HG03280 (cell line): ENCODE data around the gene SLC38A10.
A peak's percentile ranks its signal among the peaks of the same experiment; 100 is the strongest.

Experiments
- ATAC-seq: cut with Tn5 transposase; IDR thresholded peaks from one replicate; pipeline ENCODE4 v1.9.1; 2021; ENCODE audit warnings: mild to moderate bottlenecking, moderate library complexity; ENCODE audit not compliant: unreplicated experiment

Gene SLC38A10

DNA sequence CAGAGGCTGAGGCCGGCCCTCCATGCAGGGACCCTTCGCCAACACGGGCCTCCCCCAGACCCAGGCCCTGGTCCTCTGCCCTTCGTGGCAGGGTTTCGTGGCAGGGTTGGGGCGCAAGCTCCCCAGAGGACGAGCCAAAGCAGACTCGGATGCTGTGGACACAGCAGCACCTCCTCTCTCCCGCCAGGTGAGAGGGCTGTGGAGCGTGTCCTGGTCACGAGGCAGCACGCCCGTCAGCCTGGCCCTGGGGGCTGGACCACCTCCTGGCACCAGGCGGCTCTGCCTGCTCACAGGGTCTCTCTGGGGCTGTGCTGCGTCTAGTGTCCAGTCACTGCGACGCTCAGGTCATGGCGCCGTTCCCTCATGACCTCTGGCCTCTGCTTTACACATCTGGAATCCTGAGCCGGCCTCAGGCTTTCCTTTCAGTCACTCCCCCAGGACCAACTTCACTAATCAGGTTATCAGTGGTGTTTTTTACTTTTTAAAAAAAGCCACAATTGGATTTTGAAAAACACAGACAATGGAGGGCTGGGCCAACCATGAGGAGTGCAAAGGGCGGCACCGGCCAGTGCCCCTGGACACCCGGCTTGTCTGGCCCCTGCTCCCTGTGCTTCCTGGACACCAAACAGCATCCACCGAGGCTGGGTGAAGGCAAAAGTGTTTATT lies 50.6 kb downstream of the SLC38A10 start:
- ATAC-seq: no peak

DNA sequence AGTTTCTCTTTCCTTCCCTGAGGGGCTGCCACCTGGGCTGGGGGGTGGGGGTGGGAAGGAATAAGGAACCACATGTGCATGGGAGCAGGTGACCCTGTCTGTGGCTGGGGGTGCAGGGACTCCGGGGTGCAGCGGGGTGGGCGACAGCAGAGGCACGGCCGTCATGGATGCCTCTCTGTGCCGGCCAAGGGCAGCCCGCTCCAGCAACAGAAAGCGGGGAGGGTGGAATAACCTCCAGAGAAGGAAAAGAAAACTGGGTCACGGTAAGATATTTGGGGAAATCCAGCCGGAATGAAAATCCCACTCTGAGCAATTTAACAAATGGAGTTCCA lies 51.8 kb downstream of the SLC38A10 start:
- ATAC-seq: no peak

DNA sequence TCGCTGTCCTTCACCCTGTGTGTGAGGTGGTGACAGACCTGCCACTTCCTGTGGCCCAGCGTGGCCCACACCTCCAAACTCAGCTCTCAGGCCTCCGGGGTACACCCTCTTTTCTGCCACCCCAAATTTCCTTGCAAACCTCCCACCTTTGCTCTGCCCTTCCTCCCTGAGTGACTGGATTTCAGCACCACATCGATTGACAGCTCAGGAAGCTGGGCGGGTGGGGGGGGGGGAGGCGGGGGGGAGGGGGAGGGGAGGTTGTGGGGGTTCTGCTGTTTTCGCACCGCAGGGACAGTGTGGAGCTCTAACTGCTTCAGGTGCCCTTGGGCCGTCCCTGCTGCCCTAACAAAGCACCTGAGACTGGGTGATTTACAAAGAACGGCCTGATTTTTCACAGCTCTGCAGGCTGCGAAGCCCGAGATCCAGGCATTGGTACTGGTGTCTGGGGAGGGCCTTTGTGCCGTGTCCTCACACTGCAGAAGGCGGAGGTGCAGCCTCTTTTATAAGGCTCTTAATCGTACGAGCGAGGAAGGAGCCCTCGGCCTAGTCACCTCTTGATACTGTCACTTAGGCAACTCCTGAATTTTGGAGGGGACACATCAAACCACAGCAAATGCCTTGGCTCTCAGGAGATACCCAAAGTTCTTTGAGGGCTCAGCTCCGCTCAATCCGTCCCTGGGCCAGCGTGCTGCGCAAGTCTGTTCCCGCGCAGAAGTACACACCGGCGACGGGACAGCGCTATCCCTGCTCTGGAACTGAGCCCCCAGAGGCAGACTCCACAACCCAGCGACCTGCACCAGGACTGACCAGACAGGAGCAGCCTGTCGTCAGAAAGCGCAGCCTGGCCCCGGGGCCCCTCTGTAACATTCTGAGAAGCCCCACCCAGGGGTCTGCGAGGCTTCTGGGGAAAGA lies 52.4 kb downstream of the SLC38A10 start:
- ATAC-seq: no peak

DNA sequence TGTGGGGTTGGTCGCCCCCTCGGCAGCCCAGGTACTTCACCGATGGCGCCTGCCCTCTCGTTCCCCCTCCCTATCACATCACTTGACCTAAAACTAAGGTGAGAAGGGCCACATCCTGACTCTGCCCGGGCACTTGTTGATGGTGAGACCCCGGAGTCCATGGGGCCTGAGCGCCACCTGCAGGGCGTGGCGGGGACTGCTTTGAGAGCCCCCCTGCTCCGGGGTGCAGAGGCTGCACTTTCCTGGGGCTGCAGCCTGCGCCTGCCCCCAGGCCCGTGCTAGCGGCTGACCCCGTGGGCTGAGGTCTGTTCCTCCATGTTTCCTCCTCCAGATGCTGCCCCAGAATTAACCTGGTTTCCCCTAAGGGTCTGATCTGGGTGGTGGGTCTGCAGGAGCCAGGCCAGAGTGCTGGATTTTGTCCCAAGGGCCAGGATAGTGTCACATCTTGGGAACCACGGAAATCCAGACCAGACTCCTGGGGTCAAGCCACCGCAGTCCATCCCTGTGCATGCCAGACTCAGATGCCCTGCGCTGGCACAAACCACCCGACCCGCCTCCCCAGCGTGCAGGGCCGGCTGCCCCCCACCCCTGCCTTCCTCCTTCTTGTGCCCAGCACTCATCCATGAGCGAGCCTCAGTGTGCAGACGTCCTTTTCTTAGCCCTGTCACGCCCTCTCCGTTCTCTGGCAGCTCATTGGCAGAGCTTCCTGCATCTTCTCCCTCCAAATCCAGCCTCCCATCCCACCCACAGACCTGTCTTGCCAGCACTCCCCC lies 53.3 kb downstream of the SLC38A10 start:
- no peak for ATAC-seq

DNA sequence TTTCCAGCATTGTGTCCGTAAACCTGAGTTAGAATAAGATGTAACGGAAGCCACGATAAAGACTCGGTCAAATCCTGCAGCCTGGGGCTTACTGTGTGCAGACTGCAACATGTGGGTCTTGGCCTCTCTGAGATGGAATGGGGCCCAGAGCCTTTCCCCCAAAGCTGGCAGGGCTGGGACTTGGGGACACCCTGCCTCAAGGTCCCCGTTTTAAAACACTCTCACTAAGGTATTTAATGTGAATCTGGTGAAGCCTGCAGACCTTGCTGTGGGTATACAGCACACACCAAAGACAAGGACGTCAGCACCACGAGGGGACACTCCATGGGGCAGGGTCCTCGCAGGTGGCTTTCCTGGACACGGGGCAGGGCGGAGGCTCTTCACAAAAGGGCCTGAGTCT lies 53.9 kb downstream of the SLC38A10 start:
- ATAC-seq: no peak

DNA sequence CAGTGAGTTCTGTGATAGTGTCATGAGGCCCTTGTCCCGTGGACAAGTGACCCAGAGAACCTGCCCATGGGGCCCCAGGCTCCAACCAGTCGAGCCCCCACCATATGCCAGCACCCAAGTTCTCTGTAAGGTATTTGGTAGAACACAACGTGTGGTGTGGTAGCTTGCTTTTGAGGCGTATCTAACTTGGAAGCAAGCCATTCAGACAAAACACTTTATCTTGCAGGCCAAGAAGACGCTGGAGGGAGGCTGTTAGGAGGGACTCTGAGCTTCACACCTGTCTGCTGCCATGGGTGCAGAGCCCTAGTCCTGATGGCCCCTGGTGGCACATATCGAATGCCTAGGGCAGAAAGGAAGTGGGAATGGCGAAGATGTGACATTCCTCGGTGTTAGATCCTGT lies 54.3 kb downstream of the SLC38A10 start:
- ATAC-seq: no peak

DNA sequence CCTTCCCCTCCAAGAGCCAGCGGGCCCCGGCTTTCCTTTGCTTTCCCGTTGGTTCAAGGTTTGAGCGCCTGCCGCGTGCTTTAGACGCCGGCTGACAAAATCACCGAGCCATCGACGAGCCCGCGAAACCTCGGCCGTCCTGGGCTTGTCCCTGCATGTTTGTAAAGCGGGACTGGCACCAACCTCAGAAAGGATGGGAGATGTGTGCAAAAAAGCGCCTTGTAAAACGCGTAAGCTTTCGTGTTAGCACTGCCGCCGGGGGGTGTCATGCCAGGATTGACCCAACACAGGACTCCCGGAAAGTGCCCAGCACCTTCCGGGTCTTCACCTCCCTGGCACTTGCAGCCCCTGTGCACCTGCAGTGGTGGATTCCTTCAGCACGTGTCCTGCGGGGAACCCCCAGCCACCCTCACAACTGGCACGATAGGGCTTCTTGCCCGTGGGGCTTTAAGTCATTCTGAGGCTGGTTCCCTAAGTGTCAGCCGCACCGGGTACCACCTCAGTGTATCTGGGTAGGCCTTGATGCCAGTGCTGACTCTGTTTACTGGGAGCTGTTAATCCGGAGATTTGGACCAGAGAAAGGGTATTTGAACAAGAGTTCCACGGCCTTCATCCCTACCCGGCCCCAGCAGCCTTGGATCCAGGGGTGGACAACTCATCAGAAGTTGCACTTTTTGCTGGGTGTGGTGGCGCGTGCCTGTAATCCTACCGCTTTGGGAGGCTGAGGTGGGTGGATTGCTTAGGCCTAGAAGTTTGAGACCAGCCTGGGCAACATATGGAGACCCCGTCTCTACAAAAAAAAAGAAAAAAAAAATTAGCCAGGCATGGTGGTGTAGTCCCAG lies 55.2 kb downstream of the SLC38A10 start:
- ATAC-seq: no peak

DNA sequence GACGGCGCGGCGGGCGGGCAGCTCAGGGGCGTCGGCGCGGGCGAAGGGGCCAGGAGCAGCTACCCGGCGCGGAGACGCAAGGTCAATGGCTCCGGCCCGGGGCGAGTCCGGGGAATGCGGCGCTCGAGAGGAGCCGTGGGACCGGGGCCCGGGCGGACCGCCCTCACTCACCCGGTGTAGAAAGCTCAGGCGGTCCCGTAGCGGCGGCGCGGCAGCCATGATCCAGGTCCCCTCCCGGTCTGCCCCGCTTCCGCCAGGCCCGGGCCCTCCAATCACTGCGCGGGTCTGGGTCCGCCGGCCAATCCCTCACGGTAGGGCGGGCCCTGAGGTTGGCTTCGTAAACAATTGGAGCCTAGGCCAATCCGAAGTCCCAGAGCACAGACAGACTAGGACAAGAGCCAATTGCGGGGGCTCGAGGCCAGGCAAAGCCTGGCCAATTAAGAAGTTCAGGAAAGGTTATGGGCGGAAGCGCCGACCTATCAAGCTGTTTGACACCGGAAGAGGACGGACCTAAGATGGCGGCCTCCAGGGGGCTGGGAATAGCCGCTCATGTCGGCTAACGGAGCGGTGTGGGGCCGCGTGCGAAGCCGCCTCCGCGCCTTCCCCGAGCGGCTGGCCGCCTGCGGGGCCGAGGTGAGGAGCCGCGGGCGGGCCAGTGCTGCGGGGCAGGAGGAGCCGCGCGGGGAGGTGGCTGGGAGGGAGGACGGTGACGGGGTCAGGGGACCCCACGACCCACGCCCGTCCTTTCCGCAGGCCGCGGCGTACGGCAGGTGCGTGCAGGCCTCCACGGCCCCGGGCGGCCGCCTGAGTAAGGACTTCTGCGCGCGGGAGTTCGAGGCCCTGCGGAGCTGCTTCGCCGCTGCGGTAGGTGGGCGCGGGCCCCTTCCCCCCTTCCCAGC lies 56.0 kb downstream of the SLC38A10 start, which contains the start of the genes NDUFAF8 and TEPSIN:
TSS of gene NDUFAF8 (plus strand) at position 504 of the 899 bp plus-strand sequence. CDS start at position 550, 46 bp downstream.
TSS of gene TEPSIN (minus strand) at position 241 of the 899 bp plus-strand sequence. CDS start at position 219, 22 bp downstream.
- peak; percentile 93 for ATAC-seq

DNA sequence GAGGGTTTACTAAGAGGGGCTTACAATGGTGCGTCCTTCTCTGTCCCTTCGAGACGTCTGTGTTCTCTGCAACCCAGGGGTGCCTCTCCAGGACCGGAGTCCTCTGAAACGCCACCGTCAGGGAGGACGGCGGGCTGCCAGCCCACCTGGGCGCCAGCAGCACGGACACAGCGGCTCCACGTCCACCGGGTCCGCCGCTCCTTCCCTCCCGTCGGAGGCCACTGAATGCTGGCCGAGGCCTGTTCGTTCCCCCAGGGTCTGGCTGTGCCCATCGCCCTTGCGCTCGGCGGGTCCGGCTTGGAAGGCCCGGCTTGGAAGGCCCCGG lies 56.7 kb downstream of the SLC38A10 start:
- ATAC-seq: no peak

DNA sequence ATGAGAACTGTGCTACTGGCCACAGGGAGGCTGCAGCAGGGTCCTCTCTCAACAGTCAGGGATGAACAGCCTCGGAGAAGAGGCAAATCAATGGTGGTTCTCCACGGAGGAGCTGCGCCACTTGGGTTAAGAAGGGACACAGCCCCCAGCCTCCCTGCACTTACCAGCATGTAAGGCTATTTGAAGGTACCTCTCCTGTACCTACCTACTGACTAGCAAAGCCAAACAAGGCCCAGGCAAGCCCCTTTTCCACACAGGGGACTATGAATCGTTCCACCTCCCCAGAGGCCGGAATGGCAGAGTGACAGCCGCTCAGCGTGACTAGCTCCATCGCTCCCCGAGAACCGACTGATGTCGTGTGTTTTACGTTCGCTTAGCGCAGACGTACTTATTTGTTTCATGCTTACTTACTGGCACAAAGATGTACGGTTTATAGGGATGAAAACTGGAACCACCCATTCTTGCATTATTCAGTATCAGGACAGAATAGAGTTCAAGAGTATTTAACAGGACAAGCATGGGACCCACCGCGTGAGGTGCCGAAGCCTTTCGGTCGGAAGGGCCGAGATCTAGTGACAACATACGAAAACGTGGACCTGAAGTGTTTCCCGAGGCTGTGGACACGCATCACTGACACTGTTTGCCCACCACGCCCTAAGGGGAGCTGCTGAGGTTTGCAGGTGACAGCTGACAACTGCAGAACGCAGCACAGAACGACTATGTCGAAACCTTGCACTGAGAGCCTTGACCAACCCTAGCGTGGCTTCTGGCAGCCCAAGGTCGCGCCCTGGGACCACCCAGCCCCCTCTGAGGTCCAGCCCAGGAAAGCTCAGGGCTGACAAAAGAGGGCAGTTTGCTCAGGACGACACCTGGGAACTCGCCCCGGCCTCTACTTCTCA lies 57.3 kb downstream of the SLC38A10 start:
- ATAC-seq: no peak

DNA sequence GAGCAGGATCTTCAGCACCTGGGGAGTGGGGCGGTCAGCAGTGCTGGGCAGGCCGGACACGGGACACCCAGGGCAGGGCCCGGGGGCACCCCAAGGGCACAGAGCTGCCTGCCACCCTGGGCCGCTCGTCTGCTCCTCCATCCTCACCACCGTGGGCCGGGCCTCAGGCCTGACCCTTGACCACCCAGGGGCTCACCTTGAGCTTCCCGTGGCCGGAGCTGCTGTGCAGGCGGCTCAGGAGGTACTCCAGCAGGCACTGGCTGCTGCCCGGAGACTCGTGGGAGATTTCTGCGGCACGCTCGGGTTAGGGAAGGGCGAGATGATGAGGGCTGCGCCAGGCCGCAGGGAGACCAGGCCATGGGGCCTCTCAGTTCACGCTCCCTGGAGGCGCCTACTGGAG lies 58.3 kb downstream of the SLC38A10 start:
- no peak for ATAC-seq

DNA sequence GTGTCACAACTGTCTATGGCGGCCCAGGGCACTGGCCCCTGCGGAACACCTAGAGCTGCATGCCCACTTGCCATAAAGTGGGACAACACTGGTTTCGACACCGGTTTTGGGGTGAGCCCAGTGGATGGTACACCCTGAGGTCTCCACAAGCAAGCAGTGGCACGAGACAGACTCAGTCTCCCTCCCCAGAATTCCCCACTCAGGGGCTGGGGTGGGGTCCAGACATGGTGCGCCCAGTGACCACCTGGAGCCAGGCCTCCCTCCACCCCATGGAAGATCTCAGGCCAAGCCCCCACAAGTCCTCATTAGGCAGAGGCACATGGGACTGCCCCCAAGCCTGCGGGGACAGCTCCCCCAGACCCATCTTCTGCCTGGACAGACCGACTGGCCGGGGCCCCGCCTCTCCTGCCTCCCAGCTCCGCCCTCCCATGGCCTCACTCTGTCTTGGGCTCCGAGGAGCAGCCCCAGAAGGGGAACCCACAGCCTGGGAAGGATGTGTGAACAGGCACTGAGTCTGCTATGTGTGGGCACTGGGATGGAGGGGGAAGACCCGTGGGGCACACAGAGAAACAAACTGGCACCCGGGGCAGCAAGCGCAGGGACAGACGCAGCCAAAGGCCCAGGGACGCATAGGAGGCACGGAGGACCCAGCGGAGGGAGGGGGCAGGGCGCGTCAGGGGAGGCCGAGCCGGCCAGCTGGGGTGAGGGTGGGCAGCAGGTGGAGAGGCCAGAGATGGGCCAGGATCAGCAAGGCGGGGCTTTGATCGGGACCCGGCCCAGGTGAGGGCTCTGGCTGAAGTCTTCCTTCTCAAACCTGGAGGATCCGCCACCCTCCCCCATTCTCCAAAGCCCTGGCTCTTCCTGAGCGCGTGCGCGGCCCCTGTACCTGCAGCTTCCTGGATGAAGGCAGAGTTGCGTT lies 59.0 kb downstream of the SLC38A10 start:
- ATAC-seq: no peak

DNA sequence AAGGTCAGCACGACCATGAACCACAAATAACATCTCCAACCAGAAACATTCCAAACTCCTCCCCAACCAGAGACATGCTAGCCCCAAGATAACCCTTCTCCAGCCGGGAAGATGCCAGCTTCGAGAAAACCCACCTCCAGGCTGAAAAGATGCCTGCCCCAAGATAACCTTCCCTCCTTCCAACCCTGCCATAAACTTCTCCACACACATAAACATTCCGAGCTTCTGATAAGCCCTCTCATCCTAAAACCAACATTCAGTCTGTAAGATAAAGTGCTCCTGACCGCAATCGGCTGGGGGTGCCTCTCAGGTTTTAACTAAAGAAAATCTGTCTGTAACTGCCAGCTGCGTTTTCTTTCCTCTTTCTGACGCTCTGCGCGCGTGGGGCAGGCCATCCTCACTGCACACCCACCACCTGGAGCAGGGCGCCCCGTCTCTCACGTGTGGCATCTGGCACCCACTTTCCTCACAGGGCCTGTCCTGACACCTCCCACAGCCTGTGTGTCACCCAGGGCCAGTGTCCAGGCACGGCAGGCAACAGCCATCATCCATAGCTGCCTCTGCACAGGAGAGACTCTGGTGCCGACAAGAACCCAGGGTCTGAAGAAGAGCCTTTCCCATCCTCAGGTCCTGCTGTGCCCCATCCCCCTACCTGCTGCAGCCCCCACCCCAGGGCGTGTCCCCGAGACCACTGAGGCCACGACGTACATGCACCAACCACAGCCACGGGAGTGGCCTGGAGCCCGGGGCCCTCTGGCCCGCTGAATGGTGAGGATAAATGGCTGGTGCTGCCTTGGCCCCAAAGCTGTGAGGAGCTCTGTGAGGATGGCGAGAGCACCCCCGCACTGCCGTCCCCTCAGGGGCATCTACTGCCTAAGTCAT lies 59.9 kb downstream of the SLC38A10 start:
- ATAC-seq: no peak

DNA sequence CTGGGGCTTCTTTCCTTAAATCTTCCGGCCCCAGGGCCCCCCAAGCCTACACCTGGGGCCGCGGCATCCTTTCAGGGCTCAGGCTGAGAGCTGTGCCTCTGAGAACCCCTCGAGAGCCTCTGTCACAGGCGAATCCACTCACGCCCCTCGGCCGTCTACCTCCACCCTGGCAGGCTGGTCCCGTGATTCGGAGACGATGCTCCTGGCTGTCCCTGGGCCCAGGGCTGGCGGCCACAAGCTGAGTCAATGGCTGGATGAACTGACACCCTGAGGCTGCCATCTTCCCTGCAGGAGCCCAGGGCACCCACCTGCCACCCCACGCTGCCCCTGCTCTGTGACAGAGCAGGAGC lies 60.6 kb downstream of the SLC38A10 start:
- ATAC-seq: no peak

DNA sequence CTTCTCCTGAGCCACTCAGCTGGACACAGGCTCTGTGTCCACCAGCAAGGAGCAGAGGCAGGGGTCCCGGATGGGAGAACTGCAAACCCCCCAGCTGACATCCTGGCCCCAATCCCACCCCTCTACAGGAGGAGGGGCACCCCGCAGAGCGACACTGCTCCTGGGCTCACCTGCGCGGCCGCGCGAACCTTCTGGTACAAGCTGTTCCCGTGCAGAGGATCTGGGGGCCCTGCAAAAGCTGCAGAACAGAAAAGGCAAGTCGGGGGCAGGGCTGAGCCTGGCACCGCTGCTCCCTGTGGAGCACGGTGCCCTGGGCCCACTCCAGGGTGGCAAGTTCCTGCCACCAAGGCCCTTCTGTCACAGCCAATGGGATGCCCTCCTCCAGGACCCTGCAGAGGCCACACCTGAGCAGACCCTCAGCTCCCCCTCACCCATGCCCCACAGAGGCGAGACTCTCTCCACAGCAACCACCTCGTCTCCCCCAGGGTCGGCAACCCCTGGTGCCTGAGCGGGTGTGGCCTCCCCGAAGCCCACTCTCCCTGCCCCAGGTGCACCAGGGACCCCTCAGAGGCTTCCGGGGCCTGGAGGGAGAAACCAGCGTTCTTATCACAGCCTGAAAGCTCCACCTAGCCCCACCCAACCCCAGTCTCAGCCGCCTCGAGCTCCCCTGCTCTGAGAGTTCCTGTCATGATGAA lies 61.1 kb downstream of the SLC38A10 start:
- no peak for ATAC-seq

DNA sequence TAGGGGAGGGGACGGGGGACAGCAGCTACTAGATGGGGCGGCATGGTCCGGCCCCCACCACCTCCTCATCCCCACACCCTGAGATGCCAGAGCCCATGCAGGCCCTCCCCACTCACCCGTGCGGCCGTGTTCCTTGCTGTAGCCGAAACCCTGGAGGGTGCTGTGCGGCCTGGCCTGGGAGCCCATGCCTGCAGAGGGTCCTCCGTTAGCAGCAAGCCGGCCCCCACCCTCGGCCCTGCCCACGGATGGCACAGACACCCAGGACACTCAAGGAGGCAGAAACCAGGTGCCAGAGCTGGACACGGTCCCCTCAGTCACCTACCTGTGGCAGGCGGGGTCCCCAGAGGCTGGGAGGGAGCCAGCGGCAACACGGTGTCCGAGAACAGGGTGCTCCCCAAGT lies 61.8 kb downstream of the SLC38A10 start:
- ATAC-seq: no peak
